CMK (cell line): ENCODE measurements around the gene PRSS27.

Source experiments
- DNase-seq: peaks from one replicate; pipeline ENCODE4 v3.0.0-alpha.2; 2010; ENCODE audit warnings: low read depth

Gene PRSS27

DNA sequence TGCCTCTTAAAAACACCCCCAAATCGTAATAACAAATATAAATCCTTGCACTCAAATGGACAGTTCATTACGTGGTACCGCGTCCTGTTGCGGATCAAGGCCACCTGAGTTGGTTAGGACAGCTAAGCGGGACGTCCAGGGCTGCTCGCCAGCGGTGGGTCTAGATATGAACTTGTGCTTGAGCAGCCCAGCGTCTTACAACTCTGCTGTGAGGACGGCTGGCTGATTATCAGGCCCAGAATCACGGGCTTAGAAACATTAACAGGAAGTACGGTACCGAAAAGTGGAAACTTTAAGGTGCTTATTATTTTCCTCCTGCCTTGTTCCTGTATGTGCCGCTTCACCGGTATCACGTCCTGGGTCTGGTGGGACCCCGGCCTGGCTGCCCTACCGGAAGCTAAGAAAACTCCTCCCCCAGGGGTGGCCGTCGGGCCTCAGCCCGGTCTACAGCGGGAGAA is 31.6 kb upstream of the PRSS27 start:
- no peak for DNase-seq

DNA sequence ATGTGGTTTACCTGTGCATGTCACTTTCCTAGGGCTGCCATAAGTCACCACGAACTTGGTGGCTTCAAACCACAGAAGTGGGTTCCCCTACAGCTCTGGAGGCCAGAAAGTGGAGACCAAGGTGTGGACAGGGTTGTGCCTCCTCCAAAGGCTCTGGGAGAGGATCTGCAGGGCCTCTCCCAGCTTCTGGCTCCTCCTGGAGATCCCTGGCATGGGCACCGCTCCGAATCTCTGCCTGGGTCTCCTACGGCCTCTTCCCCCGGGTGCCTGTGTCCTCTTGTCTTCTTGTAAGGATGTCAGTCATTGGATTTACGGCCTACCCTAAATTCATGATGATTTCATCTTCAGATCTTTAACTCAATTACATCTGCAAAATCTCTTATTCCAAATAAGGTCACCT is 29.9 kb upstream of the PRSS27 start:
- DNase-seq: no peak

GRCh38 chr16:2749476-2749875 is 29.5 kb upstream of the PRSS27 start:
- no peak for DNase-seq

DNA sequence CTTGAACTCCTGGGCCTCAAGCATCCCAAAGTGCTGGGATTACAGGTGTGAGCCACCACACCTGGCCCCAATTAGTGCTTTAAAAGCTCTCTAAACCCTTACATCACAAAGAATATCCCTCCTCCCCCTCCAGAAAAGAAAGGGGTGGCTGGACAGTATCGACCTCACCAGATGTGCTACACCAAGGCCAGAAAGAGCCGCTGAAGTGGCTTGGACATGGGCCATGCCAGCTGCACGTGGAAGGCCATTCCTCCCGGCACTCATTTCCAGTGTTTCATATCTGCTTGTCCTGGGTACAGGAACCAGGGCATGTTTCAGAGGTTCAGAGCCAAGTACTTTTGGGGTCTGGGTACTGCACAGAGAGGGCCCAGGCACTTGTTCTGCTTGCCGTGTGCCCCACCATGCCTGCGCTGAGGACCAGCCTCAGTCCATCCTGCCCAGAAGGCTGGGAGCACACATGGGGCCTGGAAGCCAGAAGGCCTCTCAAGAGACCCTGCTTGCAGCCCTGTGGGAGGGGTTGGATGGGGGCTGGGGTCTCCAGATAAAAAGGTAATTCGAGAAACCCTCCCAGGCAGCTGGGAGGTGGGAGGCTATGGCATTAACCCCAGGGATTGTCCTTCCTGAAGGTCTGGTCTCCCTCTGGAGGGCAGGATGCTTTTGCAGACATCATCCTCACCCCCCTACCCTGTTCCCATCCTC is 28.9 kb upstream of the PRSS27 start:
- no peak for DNase-seq

DNA sequence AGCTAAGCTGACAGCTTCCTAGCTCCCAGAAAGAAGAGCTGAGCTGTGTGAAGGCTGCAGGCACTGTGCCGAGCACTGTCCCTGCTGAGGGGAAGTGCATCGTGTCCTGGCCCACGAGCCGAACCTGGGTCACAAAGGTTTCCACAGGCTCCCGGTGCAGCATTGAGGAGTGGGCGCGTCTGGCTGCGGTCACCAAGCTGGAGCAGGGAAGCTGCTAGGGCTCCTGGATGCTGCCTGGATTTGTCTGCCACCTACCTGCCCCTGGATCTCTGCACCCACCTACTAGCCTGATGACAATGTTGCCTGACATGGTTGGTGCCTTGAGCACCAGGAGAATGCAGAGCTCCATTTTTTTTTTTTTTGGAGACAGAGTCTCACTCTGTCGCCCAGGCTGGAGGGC is 25.9 kb upstream of the PRSS27 start:
- no peak for DNase-seq

GRCh38 chr16:2745116-2745890 is 25.3 kb upstream of the PRSS27 start:
- no peak for DNase-seq

GRCh38 chr16:2744711-2745110 is 24.7 kb upstream of the PRSS27 start:
- DNase-seq: no peak

GRCh38 chr16:2743007-2743810 is 23.2 kb upstream of the PRSS27 start:
- DNase-seq: no peak

DNA sequence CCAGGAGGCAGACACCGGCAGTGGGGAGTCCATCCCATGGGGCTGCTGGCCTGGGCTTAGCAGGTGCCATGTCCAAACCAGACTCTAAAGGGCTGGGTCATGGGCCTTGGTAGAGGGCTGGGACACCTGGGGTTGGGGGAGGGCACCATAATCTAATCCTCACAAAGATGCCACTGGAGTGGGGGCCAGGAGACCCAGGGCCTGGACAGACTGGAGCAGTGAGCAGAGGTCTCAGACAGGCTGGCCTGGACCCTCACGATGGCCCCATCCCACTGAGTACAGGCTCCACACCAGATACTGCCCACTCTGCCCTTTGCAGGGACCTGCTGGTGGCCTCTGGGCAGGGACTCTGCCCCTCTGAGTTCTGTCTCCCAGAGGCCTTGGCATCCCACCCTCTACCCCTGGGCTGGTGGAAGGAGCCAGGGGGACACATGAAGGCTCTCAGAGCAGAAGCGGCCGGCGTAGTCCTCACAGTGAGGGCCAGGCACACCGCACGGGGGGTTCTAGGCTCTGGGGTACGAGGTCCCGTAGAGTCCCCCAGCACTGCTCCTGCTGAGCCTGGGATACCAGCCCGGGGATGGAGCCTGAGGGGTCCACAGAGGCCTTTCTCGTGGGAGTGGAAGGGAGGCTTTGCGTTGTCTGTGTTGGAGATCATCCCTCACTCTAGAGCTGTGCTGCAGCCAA is 22.4 kb upstream of the PRSS27 start:
- DNase-seq: no peak

DNA sequence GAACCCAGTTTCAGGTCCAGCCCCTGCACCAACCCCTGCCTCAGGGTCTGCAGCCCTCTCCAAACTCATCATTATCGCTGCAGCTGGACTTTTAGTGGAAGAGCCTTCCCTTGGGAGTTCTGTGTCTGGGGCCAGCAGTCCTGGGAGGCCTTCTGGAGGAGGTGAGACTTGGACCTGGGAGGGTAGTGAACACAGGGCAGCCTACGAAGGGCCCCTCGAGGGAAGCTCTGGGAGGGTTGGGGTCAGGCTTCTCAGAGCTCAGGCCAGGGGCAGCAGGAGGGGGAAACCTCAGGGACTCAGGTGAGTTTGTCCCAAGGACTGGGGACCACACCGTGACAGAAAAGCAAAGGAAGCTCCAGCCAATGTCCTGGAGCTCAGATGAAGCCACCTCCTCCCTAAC is 21.1 kb upstream of the PRSS27 start:
- no peak for DNase-seq

GRCh38 chr16:2740476-2740875 is 20.5 kb upstream of the PRSS27 start:
- no peak for DNase-seq

DNA sequence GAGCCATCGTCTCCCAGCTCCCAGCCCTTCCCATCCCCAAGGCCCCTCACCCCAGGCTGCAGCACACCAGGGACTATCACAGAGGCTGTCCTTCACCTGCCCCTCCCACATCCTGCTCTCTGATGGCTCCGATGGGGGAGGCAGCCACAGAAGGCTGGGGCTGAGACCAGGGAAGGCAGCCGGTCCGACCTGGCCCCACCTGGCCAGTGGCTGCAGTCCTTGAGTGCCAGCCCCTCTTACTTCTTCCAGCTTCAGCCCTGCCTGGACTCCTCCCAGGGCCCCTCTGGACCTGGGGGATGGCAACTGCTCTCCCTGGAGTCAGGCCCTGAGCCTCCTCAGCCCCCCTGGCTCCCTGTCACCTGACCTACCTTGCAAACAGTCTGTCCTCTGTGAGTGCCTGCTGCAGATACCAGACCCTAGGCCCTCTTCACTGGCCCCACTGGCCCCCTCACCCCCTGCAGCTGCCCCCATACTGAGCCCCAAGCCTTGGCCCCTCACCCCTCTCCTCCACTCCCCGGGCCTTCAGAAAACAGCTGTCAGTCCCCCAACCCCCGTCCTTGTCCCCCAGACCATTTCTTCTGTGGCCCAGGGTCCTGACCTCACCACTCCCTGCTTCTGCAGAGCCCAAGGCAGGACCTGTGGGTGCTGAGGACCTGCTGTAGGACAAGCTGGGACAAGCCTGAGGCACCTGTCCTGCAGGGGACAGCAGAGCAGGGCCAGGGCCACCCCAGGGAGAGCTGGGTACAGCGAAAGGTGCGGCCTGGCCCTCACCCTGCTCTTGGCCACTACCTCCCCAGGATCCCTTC is 19.8 kb upstream of the PRSS27 start:
- no peak for DNase-seq

- no peak for DNase-seq
These were observed 18.6 kb upstream of the PRSS27 start for GRCh38 chr16:2738615-2739014.

DNA sequence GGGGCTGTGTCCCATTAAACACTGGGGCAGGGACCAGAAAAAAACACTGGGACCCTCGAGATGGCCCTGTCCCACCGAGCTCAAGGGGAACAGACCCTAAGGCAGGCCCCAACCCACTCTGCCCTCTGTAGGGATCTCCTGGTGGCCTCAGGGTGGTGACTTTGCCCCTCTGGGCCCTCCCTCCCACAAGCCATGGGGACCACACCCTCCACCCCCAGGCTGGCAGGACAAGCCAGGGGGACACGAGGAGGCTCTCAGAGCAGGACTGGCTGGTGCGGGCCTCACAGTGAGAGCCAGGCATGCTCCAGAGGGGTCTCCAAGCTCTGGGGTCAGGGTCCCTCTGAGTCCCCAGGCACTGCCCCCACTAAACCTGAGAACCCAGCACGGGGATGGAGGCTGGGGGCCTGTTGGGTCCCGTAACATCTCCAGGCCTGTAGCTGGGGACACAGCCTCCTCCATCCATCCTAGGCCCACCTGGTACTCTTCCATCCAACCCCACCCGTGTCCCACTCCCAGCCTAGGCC is 17.9 kb upstream of the PRSS27 start:
- DNase-seq: no peak

DNA sequence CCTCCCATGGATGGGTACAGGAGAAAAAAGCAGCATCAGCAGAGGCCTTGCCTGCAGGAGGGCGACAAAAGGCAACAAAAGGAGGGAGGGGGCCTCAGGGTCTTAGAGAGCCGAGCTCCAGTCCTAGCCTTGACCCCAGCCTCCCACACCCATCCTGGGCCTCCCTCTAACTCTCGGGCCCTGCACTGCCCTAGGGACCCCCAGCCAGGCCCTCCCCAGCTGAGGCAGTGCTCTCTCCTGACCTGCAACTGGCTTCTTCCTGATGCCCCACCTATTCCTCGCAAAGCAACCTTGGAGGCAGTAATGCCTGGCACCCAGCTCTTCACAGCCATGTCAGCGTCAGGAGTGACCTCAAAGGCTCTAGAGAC is 17.2 kb upstream of the PRSS27 start:
- no peak for DNase-seq

GRCh38 chr16:2736476-2737237 is 16.6 kb upstream of the PRSS27 start:
- DNase-seq: no peak

GRCh38 chr16:2734844-2735515 is 15.0 kb upstream of the PRSS27 start:
- no peak for DNase-seq

- DNase-seq: no peak
These were observed 8.0 kb upstream of the PRSS27 start for GRCh38 chr16:2728034-2728433.

GRCh38 chr16:2726923-2727322 is 6.9 kb upstream of the PRSS27 start:
- no peak for DNase-seq

DNA sequence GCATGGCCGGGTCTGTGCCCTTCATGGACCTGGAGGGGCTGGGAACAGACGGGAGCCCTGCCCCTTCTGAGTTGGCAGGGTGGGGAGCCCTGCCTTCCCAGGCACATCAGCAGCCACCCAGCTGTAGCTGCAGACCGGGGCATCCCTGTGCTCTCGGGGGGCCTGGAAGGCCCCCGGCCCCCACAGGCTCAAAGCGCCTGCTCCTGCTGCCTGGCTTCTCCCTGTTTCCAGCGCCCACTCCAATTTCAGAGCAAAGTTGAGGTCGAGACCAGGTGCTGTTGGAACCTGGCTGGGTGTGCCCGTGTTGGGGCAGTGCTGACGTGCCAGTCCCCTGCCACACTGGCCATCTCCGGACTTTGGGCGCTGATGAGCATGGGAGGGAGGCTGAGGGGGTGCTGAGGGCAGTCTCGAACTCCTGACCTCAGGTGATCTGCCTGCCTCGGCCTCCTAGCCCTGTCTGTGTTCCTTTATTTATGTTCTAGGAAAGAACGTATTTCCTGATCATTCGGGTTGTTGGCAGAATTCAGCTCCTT is 4.9 kb upstream of the PRSS27 start:
- no peak for DNase-seq
